Activated T-cell treated with anti-CD3 and anti-CD28 coated beads, Interleukin-2, amount 50 U/mL, for 72 hours (primary cell): Measurements from ENCODE around the gene ASB8. TPM values are rescaled to one million over a fixed set of nuclear protein-coding genes. Genes with fewer than 3 reads are reported as not detected.
"Not testable (repeated sequence)": the region's sequence is repeated elsewhere in the genome, so short reads cannot be mapped to it uniquely, and the experiment has no call there.

ENCODE experiments used
- ATAC-seq, 2 donors: fragments of 150-1000 bp; cut with Tn5 transposase; replicated peaks in 1 of 2; 2 replicates each; pipeline ENCODE4 v1.10.0; 2021; ENCODE audit warnings: moderate library complexity in 2 of 2, mild to moderate bottlenecking in 1 of 2
- DNase-seq, 2 donors: peaks; one replicate each; pipeline ENCODE4 v3.0.0; 2021 to 2022; ENCODE audit warnings: mixed read lengths in 1 of 2
- H3K27ac Mint-ChIP-seq: one replicate; pipeline ENCODE4 v1.8.0; 2022; ENCODE audit warnings: mild to moderate bottlenecking, moderate library complexity, mixed read lengths
- H3K27me3 Mint-ChIP-seq: one replicate; pipeline ENCODE4 v1.8.0; 2022; ENCODE audit warnings: low read depth, mixed read lengths
- H3K36me3 Mint-ChIP-seq, 2 donors: one replicate each; pipeline ENCODE4 v1.8.0; 2022; ENCODE audit warnings: mixed read lengths in 2 of 2, mild to moderate bottlenecking in 1 of 2; ENCODE audit not compliant: insufficient read depth in 2 of 2
- H3K4me1 Mint-ChIP-seq: one replicate; pipeline ENCODE4 v1.8.0; 2022; ENCODE audit warnings: low read depth, mixed read lengths
- H3K4me3 Mint-ChIP-seq, 2 donors: one replicate each; pipeline ENCODE4 v1.8.0; 2022; ENCODE audit warnings: mild to moderate bottlenecking in 2 of 2, mixed read lengths in 2 of 2, moderate library complexity in 2 of 2
- H3K9me3 Mint-ChIP-seq, 2 donors: one replicate each; pipeline ENCODE4 v1.8.0; 2022; ENCODE audit warnings: mixed read lengths in 2 of 2
- total RNA-seq, 2 donors: library from RNA; stranded (reverse); gene quantifications; one replicate each; pipeline ENCODE4 v1.2.3, GENCODE V29; 2022

Gene ASB8
- total RNA-seq, 2 donors from 2014 or later: 52.3 to 61.8 TPM

- Mint-ChIP-seq H3K9me3 (no peaks in the 10 kb centered on the region), H3K27ac (no peak overlapping the region), H3K4me1 (peaks cover 3% of the 10 kb centered on the region), H3K4me3 (no peak overlapping the region), H3K27me3 (no peaks in the 10 kb centered on the region), H3K36me3 (peaks cover 0 to 24% of the 10 kb centered on the region in 2 donors)
- no peak for DNase-seq
- no peak for ATAC-seq
Measured at GRCh38 chr12:48145981-48146380, 11.3 kb downstream of the ASB8 start.

GRCh38 chr12:48143898-48144297, 13.4 kb downstream of the ASB8 start:
- no peak for ATAC-seq
- Mint-ChIP-seq H3K4me1 (peaks cover under 1% of the 10 kb centered on the region), H3K36me3 (peaks cover 0 to 18% of the 10 kb centered on the region in 2 donors), H3K4me3 (no peak overlapping the region), H3K27me3 (no peaks in the 10 kb centered on the region), H3K9me3 (no peaks in the 10 kb centered on the region), H3K27ac (peak overlapping the region; percentile 39)
- DNase-seq: no peak

- ATAC-seq (no peak), DNase-seq (no peak)
- Mint-ChIP-seq H3K27me3 (no peaks in the 10 kb centered on the region), H3K27ac (peak overlapping the region; percentile 39), H3K9me3 (no peaks in the 10 kb centered on the region), H3K4me1 (no peaks in the 10 kb centered on the region), H3K4me3 (no peak overlapping the region), H3K36me3 (peaks cover 0 to 15% of the 10 kb centered on the region in 2 donors)
Measured at GRCh38 chr12:48142818-48143674, 14.3 kb downstream of the ASB8 start.

- Mint-ChIP-seq H3K4me3 (no peak overlapping the region), H3K4me1 (no peaks in the 10 kb centered on the region), H3K27me3 (no peaks in the 10 kb centered on the region), H3K27ac (no peak overlapping the region), H3K9me3 (no peaks in the 10 kb centered on the region), H3K36me3 (peaks cover 0 to 11% of the 10 kb centered on the region in 2 donors)
- no peak for DNase-seq
- no peak for ATAC-seq
Measured at GRCh38 chr12:48135027-48135426, 22.3 kb downstream of the ASB8 start.

- Mint-ChIP-seq H3K4me1 (no peaks in the 10 kb centered on the region), H3K27ac (no peak overlapping the region), H3K9me3 (no peaks in the 10 kb centered on the region), H3K4me3 (no peak overlapping the region), H3K27me3 (no peaks in the 10 kb centered on the region), H3K36me3 (peaks cover 0 to 13% of the 10 kb centered on the region in 2 donors)
- DNase-seq (no peak), ATAC-seq (no peak)
Measured at GRCh38 chr12:48132826-48133225, 24.5 kb downstream of the ASB8 start.

GRCh38 chr12:48131517-48131916, 25.8 kb downstream of the ASB8 start:
- Mint-ChIP-seq H3K36me3 (peaks cover 0 to 15% of the 10 kb centered on the region in 2 donors), H3K27ac (no peak overlapping the region), H3K9me3 (no peaks in the 10 kb centered on the region), H3K27me3 (no peaks in the 10 kb centered on the region), H3K4me1 (no peaks in the 10 kb centered on the region), H3K4me3 (no peak overlapping the region)
- DNase-seq (no peak), ATAC-seq (no peak)

GRCh38 chr12:48129376-48129775, 27.9 kb downstream of the ASB8 start:
- Mint-ChIP-seq H3K27me3 (no peaks in the 10 kb centered on the region), H3K27ac (peak overlapping the region; percentile 9), H3K36me3 (peaks cover 1 to 10% of the 10 kb centered on the region in 2 donors), H3K9me3 (no peaks in the 10 kb centered on the region), H3K4me1 (no peaks in the 10 kb centered on the region), H3K4me3 (no peak overlapping the region)
- DNase-seq (no peak), ATAC-seq (no peak)

- no peak overlapping the region for H3K4me3 Mint-ChIP-seq
- DNase-seq: no peak
- no peaks in the 10 kb centered on the region for H3K4me1 Mint-ChIP-seq
- no peak for ATAC-seq
- no peak overlapping the region for H3K27ac Mint-ChIP-seq
- peaks cover 1 to 10% of the 10 kb centered on the region in 2 donors for H3K36me3 Mint-ChIP-seq
- H3K27me3 Mint-ChIP-seq: no peaks in the 10 kb centered on the region
- H3K9me3 Mint-ChIP-seq: no peaks in the 10 kb centered on the region
Measured at GRCh38 chr12:48128800-48129199, 28.5 kb downstream of the ASB8 start.

- no peak overlapping the region for H3K4me3 Mint-ChIP-seq
- H3K9me3 Mint-ChIP-seq: no peaks in the 10 kb centered on the region
- no peaks in the 10 kb centered on the region for H3K4me1 Mint-ChIP-seq
- no peaks in the 10 kb centered on the region for H3K27me3 Mint-ChIP-seq
- peaks cover 1 to 7% of the 10 kb centered on the region in 2 donors for H3K36me3 Mint-ChIP-seq
- no peak overlapping the region for H3K27ac Mint-ChIP-seq
- ATAC-seq (no peak), DNase-seq (no peak)
Measured at GRCh38 chr12:48126953-48127630, 30.2 kb downstream of the ASB8 start.

GRCh38 chr12:48125985-48126384, 31.3 kb downstream of the ASB8 start:
- Mint-ChIP-seq H3K27ac (no peak overlapping the region), H3K36me3 (peaks cover 1 to 6% of the 10 kb centered on the region in 2 donors), H3K4me1 (peaks cover 4% of the 10 kb centered on the region), H3K4me3 (no peak overlapping the region), H3K27me3 (no peaks in the 10 kb centered on the region), H3K9me3 (no peaks in the 10 kb centered on the region)
- DNase-seq: no peak
- no peak for ATAC-seq

GRCh38 chr12:48125542-48125941, 31.8 kb downstream of the ASB8 start:
- not testable (repeated sequence) for H3K27me3 Mint-ChIP-seq, H3K9me3 Mint-ChIP-seq, DNase-seq, H3K4me3 Mint-ChIP-seq, H3K4me1 Mint-ChIP-seq, H3K36me3 Mint-ChIP-seq, ATAC-seq, H3K27ac Mint-ChIP-seq

- no peak for ATAC-seq
- DNase-seq: no peak
- Mint-ChIP-seq H3K27ac (no peak overlapping the region), H3K4me3 (no peak overlapping the region), H3K36me3 (peaks cover 1 to 6% of the 10 kb centered on the region in 2 donors), H3K27me3 (no peaks in the 10 kb centered on the region), H3K4me1 (peaks cover 26% of the 10 kb centered on the region), H3K9me3 (no peaks in the 10 kb centered on the region)
Measured at GRCh38 chr12:48123169-48123568, 34.1 kb downstream of the ASB8 start.

GRCh38 chr12:48122065-48122834, 35.1 kb downstream of the ASB8 start:
- no peaks in the 10 kb centered on the region for H3K9me3 Mint-ChIP-seq
- H3K36me3 Mint-ChIP-seq: peaks cover 1 to 2% of the 10 kb centered on the region in 2 donors
- ATAC-seq (no peak), DNase-seq (no peak)
- no peaks in the 10 kb centered on the region for H3K27me3 Mint-ChIP-seq
- H3K27ac Mint-ChIP-seq: no peak overlapping the region
- no peak overlapping the region for H3K4me3 Mint-ChIP-seq
- peaks cover 26% of the 10 kb centered on the region for H3K4me1 Mint-ChIP-seq
